SK-N-SH treated with all-trans-retinoic acid at 6 μM for 48 hours (cell line): ENCODE measurements around the gene TTC3.

Source experiments
- ATAC-seq: fragments of 200-7000 bp; cut with Tn5 transposase; 3 replicates; pipeline ENCODE4 v1.9.1; 2020; ENCODE audit warnings: mild to moderate bottlenecking, moderate library complexity
- ARNTL ChIP-seq: fragments of 450-650 bp; formaldehyde crosslinking; IDR thresholded peaks from 2 replicates; pipeline ENCODE4 v1.5.0; 2020; ENCODE audit warnings: low read depth, mild to moderate bottlenecking, moderate library complexity, borderline replicate concordance
- BACH2 ChIP-seq: fragments of 250-450 bp; sonication (Bioruptor Pico); IDR thresholded peaks from 2 replicates; pipeline ENCODE4 v1.9.0; 2021; ENCODE audit warnings: mild to moderate bottlenecking, borderline replicate concordance
- CREB5 ChIP-seq: fragments of 250-450 bp; sonication (Bioruptor Pico); IDR thresholded peaks from 2 replicates; pipeline ENCODE4 v1.5.1; 2020; ENCODE audit warnings: low read depth, mild to moderate bottlenecking, moderate library complexity
- CSDC2 ChIP-seq: fragments of 250-450 bp; sonication (Bioruptor Pico); IDR thresholded peaks from 2 replicates; pipeline ENCODE4 v1.5.0; 2020; ENCODE audit warnings: mild to moderate bottlenecking, moderate library complexity
- CSRNP3 ChIP-seq: fragments of 250-450 bp; sonication (Bioruptor Pico); IDR thresholded peaks from 2 replicates; pipeline ENCODE4 v1.5.1; 2021; ENCODE audit warnings: mild to moderate bottlenecking, moderate library complexity
- ESRRG ChIP-seq: fragments of 250-450 bp; sonication (Bioruptor Pico); IDR thresholded peaks from 2 replicates; pipeline ENCODE4 v1.6.1; 2021; ENCODE audit warnings: mild to moderate bottlenecking
- GLIS3 ChIP-seq: fragments of 250-450 bp; sonication (Bioruptor Pico); IDR thresholded peaks from 2 replicates; pipeline ENCODE4 v1.5.0; 2020; ENCODE audit warnings: mild to moderate bottlenecking, moderate library complexity
- ISL1 ChIP-seq: fragments of 250-450 bp; sonication (Bioruptor Pico); IDR thresholded peaks from 2 replicates; pipeline ENCODE4 v2.1.2; 2022; ENCODE audit warnings: mild to moderate bottlenecking, moderate library complexity
- OSR1 ChIP-seq: fragments of 250-450 bp; sonication (Bioruptor Pico); IDR thresholded peaks from 2 replicates; pipeline ENCODE4 v1.8.0; 2022; ENCODE audit warnings: moderate library complexity, mild to moderate bottlenecking, inconsistent platforms
- POU6F1 ChIP-seq: fragments of 250-450 bp; sonication (Bioruptor Pico); IDR thresholded peaks from 2 replicates; pipeline ENCODE4 v1.8.0; 2021; ENCODE audit warnings: low read depth, mild to moderate bottlenecking, moderate library complexity, borderline replicate concordance
- PPARA ChIP-seq: fragments of 250-450 bp; sonication (Bioruptor Pico); IDR thresholded peaks from 2 replicates; pipeline ENCODE4 v1.5.0; 2020; ENCODE audit warnings: mild to moderate bottlenecking, borderline replicate concordance
- RARB ChIP-seq: fragments of 250-450 bp; sonication (Bioruptor Pico); IDR thresholded peaks from 2 replicates; pipeline ENCODE4 v1.8.0; 2021; ENCODE audit warnings: mild to moderate bottlenecking, moderate library complexity
- TCF4 ChIP-seq: fragments of 250-450 bp; sonication (Bioruptor Pico); IDR thresholded peaks from 2 replicates; pipeline ENCODE4 v1.8.0; 2021; ENCODE audit warnings: mild to moderate bottlenecking, moderate library complexity, borderline replicate concordance
- TSHZ2 ChIP-seq: fragments of 250-450 bp; sonication (Bioruptor Pico); IDR thresholded peaks from 2 replicates; pipeline ENCODE4 v1.5.0; 2020; ENCODE audit warnings: mild to moderate bottlenecking, moderate library complexity
- ZC3H10 ChIP-seq: fragments of 250-450 bp; sonication (Bioruptor Pico); IDR thresholded peaks from 2 replicates; pipeline ENCODE4 v1.5.1; 2021; ENCODE audit warnings: mild to moderate bottlenecking, moderate library complexity
- ZFP3 ChIP-seq: fragments of 250-450 bp; sonication (Bioruptor Pico); IDR thresholded peaks from 2 replicates; pipeline ENCODE4 v1.5.0; 2020; ENCODE audit warnings: mild to moderate bottlenecking, moderate library complexity
- ZFP30 ChIP-seq: fragments of 450-650 bp; formaldehyde crosslinking; IDR thresholded peaks from 2 replicates; pipeline ENCODE4 v1.5.0; 2022; ENCODE audit warnings: mild to moderate bottlenecking, moderate library complexity
- ZNF565 ChIP-seq: fragments of 450-650 bp; formaldehyde crosslinking; conservative IDR thresholded peaks from 2 replicates; pipeline ENCODE4 v1.5.0; 2020; ENCODE audit warnings: low read depth, mild to moderate bottlenecking, moderate library complexity

Gene TTC3

GRCh38 chr21:37165586-37165985 lies 92.5 kb downstream of the TTC3 start:
- TF ChIP-seq ESRRG (CRISPR knock-in tag) (no peak), ZC3H10 (CRISPR knock-in tag) (no peak), CREB5 (no peak), ZNF565 (CRISPR knock-in tag) (no peak), TCF4 (CRISPR knock-in tag) (no peak), ARNTL (CRISPR knock-in tag) (no peak), TSHZ2 (CRISPR knock-in tag) (no peak)
- ATAC-seq: no peak

- no peak for ATAC-seq
- TF ChIP-seq CSRNP3 (CRISPR knock-in tag) (no peak), POU6F1 (CRISPR knock-in tag) (no peak), OSR1 (no peak), ISL1 (CRISPR knock-in tag) (no peak), BACH2 (CRISPR knock-in tag) (no peak), TSHZ2 (CRISPR knock-in tag) (no peak), GLIS3 (no peak), ARNTL (CRISPR knock-in tag) (no peak), ZFP3 (no peak), ZNF565 (CRISPR knock-in tag) (no peak), ZC3H10 (CRISPR knock-in tag) (no peak), RARB (CRISPR knock-in tag) (no peak), ZFP30 (CRISPR knock-in tag) (no peak), PPARA (no peak)
These were observed 93.7 kb downstream of the TTC3 start for GRCh38 chr21:37166733-37167132.

GRCh38 chr21:37168666-37169065 lies 95.6 kb downstream of the TTC3 start:
- ATAC-seq: no peak
- no peak for TF ChIP-seq ISL1 (CRISPR knock-in tag)
- TF ChIP-seq GLIS3: no peak
- no peak for TF ChIP-seq TCF4 (CRISPR knock-in tag)
- TF ChIP-seq ZFP3: no peak
- TF ChIP-seq ZC3H10 (CRISPR knock-in tag): no peak
- TF ChIP-seq CSDC2: no peak
- no peak for TF ChIP-seq OSR1
- no peak for TF ChIP-seq CSRNP3 (CRISPR knock-in tag)
- no peak for TF ChIP-seq POU6F1 (CRISPR knock-in tag)
- TF ChIP-seq CREB5: no peak
- TF ChIP-seq ZFP30 (CRISPR knock-in tag): no peak
